ENCODE measurements around the gene CAMKK1. TPM values are rescaled to one million over a fixed set of nuclear protein-coding genes. Genes with fewer than 3 reads are reported as not detected.

The CAMKK1 gene
- total RNA-seq, 4 donors from 2014 or later: 2.6 to 37.6 (median 6.4) TPM

DNA sequence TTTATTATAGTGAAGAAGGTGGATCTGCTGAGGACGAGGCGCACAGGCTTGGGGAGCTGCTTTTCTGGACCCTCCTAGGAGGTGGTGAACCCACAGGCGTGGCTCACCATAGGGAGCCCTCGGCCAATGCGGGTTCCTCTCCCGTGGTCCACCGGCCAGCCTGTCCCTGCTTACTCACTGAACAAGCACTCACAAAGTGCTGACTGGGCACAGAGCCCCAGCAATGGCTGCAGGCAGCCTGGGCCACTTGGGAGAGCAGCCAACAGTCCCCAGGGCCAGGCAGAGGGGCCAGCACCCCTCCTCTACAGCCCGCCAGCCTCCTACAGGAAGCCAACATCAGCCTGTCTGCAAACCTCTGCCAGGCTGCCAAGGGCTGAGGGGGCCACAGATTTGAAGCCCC is 27.7 kb downstream of the CAMKK1 start:
- intact Hi-C loops (cut with DNase I; ENCODE audit: low total_unique reads): no loop called here
- no peak overlapping the region for H3K4me3 ChIP-seq
- no peaks in the 10 kb centered on the region for H3K4me1 ChIP-seq
- DNase-seq: no peak
- no peak for TF ChIP-seq POLR2A (IDR thresholded peaks at IDR 0.05)
- TF ChIP-seq, protein P1, sequence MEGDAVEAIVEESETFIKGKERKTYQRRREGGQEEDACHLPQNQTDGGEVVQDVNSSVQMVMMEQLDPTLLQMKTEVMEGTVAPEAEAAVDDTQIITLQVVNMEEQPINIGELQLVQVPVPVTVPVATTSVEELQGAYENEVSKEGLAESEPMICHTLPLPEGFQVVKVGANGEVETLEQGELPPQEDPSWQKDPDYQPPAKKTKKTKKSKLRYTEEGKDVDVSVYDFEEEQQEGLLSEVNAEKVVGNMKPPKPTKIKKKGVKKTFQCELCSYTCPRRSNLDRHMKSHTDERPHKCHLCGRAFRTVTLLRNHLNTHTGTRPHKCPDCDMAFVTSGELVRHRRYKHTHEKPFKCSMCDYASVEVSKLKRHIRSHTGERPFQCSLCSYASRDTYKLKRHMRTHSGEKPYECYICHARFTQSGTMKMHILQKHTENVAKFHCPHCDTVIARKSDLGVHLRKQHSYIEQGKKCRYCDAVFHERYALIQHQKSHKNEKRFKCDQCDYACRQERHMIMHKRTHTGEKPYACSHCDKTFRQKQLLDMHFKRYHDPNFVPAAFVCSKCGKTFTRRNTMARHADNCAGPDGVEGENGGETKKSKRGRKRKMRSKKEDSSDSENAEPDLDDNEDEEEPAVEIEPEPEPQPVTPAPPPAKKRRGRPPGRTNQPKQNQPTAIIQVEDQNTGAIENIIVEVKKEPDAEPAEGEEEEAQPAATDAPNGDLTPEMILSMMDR (IDR thresholded peaks at IDR 0.05): no peak
- no peaks in the 10 kb centered on the region for H3K9me3 ChIP-seq
- no peaks in the 10 kb centered on the region for H3K27me3 ChIP-seq
- H3K27ac ChIP-seq: no peak overlapping the region
- no peaks in the 10 kb centered on the region for H3K36me3 ChIP-seq

GRCh38 chr17:3864534-3864933 is 28.3 kb downstream of the CAMKK1 start:
- intact Hi-C loops (cut with DNase I; ENCODE audit: low total_unique reads): loop anchor here (5.0 kb wide), 1 partner anchor 143 kb away; no protein-coding TSS in a partner anchor
- no peaks in the 10 kb centered on the region for H3K4me1 ChIP-seq
- TF ChIP-seq POLR2A (IDR thresholded peaks at IDR 0.05): no peak
- TF ChIP-seq, protein P1 (IDR thresholded peaks at IDR 0.05): no peak
- H3K9me3 ChIP-seq: no peaks in the 10 kb centered on the region
- no peak overlapping the region for H3K4me3 ChIP-seq
- H3K27ac ChIP-seq: no peak overlapping the region
- H3K36me3 ChIP-seq: no peaks in the 10 kb centered on the region
- H3K27me3 ChIP-seq: no peaks in the 10 kb centered on the region
- DNase-seq: no peak

GRCh38 chr17:3861761-3862681 is 30.8 kb downstream of the CAMKK1 start:
- TF ChIP-seq, protein P1 (IDR thresholded peaks at IDR 0.05): no peak
- TF ChIP-seq POLR2A (IDR thresholded peaks at IDR 0.05): no peak
- intact Hi-C loops (cut with DNase I; ENCODE audit: low total_unique reads): loop anchor here (5.0 kb wide), 1 partner anchor 145 kb away; no protein-coding TSS in a partner anchor
- DNase-seq: no peak
- no peaks in the 10 kb centered on the region for H3K9me3 ChIP-seq
- H3K4me1 ChIP-seq: no peaks in the 10 kb centered on the region
- no peak overlapping the region for H3K4me3 ChIP-seq
- no peak overlapping the region for H3K27ac ChIP-seq
- no peaks in the 10 kb centered on the region for H3K36me3 ChIP-seq
- no peaks in the 10 kb centered on the region for H3K27me3 ChIP-seq

DNA sequence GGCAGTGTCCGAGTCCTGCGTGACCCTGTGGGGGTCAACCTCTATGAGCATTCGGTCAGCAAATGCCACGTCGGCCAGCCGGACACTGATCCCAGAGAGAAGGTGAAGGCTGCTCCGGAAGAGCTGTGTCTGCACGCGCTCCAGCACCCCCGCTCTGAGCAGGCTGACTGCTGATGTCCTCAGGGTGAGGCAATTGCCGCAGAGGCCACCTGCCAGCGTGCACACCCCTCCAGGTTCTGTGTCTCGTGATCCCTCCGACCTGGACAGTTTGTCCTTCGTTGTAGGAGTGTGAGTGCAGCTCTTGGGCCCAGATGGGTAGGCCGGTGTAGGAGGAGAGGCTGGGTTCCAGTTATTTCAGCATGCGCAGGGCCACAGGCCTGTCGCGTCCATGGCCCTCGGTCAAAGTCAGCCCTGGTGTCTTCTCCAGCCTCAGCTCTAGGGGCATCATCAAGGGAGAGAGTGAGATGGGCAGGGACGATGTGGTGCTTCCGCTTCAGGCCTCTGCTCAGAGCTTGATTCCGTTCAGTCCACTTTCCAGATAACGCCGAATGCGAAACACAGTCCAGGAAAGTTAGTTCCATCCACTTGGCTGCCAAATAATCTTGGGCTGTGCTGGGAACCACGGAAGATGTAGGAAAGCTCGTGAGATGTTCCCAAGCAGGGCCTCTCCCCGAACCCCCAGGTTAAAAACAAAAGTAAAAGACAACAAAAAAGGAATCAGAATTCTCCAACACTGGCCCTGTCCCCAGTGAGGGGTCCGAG is 31.7 kb downstream of the CAMKK1 start:
- Histone ChIP-seq H3K9me3 (no peaks in the 10 kb centered on the region), H3K36me3 (no peaks in the 10 kb centered on the region), H3K4me3 (no peak overlapping the region), H3K27ac (no peak overlapping the region), H3K4me1 (no peaks in the 10 kb centered on the region), H3K27me3 (no peaks in the 10 kb centered on the region)
- intact Hi-C loops (cut with DNase I; ENCODE audit: low total_unique reads): loop anchor here (5.0 kb wide), 1 partner anchor 146 kb away; no protein-coding TSS in a partner anchor
- TF ChIP-seq, protein P1 (IDR thresholded peaks at IDR 0.05): no peak
- no peak for TF ChIP-seq POLR2A (IDR thresholded peaks at IDR 0.05)
- no peak for DNase-seq
